H1 (cell line): Measurements from ENCODE around the gene BTBD16. TPM values are rescaled to one million over a fixed set of nuclear protein-coding genes. Genes with fewer than 3 reads are reported as not detected.

Source experiments
- CTCF ChIA-PET: fragments of 300-600 bp; sonication (Branson Sonifier 250); formaldehyde crosslinking; loops from one replicate; lab custom pipeline; 2021; ENCODE audit not compliant: partially characterized antibody; lab: Charles Lee
- POLR2A ChIA-PET: fragments of 300-600 bp; sonication (Branson Sonifier 250); formaldehyde crosslinking; loops from one replicate; lab custom pipeline; 2021; ENCODE audit warnings: inconsistent platforms; ENCODE audit not compliant: partially characterized antibody; lab: Charles Lee
- DNase-seq, 2 experiments: peaks; one replicate each; pipeline versions ENCODE4 v3.0.0 to v3.0.0-alpha.2; 2010 to 2022; ENCODE audit warnings: low spot score in 2 of 2, low read depth in 1 of 2, mixed read lengths in 1 of 2
- FAIRE-seq: peaks from 2 replicates; lab custom pipeline; 2011; peaks lifted over from hg19 to GRCh38; lab: Jason Lieb, UNC
- H2AFZ ChIP-seq: 2 replicates; pipeline ENCODE4 v1.8.1; 2012; ENCODE audit warnings: low read length, inconsistent platforms
- H2AK5ac ChIP-seq: 2 replicates; pipeline ENCODE4 v1.6.1; 2013; ENCODE audit warnings: low read depth, low read length
- H2BK120ac ChIP-seq: replicated peaks from 2 replicates; pipeline ENCODE3; 2013; ENCODE audit warnings: low read depth, low read length, inconsistent platforms
- H2BK12ac ChIP-seq: 2 replicates; pipeline ENCODE4 v1.6.1; 2013; ENCODE audit warnings: low read depth, low read length
- H2BK15ac ChIP-seq: 2 replicates; pipeline ENCODE4 v1.6.1; 2013; ENCODE audit warnings: low read length
- H2BK20ac ChIP-seq: 2 replicates; pipeline ENCODE4 v1.6.1; 2013; ENCODE audit warnings: low read length
- H2BK5ac ChIP-seq: 2 replicates; pipeline ENCODE4 v1.6.1; 2013; ENCODE audit warnings: low read depth, low read length
- H3K14ac ChIP-seq: 2 replicates; pipeline ENCODE4 v1.6.1; 2013; ENCODE audit warnings: inconsistent platforms; ENCODE audit not compliant: insufficient read length
- H3K18ac ChIP-seq: 2 replicates; pipeline ENCODE4 v1.6.1; 2013; ENCODE audit warnings: low read length; ENCODE audit errors: extremely low read depth
- H3K23ac ChIP-seq: 2 replicates; pipeline ENCODE4 v1.6.1; 2013; ENCODE audit warnings: inconsistent platforms; ENCODE audit not compliant: insufficient read length
- H3K23me2 ChIP-seq: 2 replicates; pipeline ENCODE4 v1.6.1; 2013; ENCODE audit warnings: low read depth, low read length
- H3K27ac ChIP-seq: 2 replicates; pipeline ENCODE4 v1.6.1; 2011; ENCODE audit warnings: low read depth, low read length, inconsistent platforms
- H3K27me3 ChIP-seq, 4 experiments: replicated peaks in 1 of 4; 1 replicate in 1 of 4; 2 replicates in 3 of 4; pipeline versions ENCODE4 v1.6.1 to v1.8.1; 2011 to 2013; ENCODE audit warnings: low read length in 3 of 4, mild to moderate bottlenecking in 3 of 4, inconsistent platforms in 2 of 4, mixed read lengths in 2 of 4, moderate library complexity in 1 of 4; ENCODE audit not compliant: control insufficient read depth in 3 of 4, insufficient read depth in 3 of 4; ENCODE audit errors: extremely low read depth in 1 of 4
- H3K36me3 ChIP-seq, 4 experiments: 2 replicates each; pipeline versions ENCODE4 v1.6.1 to v1.8.1; 2011 to 2013; ENCODE audit warnings: mild to moderate bottlenecking in 4 of 4, low read length in 3 of 4, moderate library complexity in 2 of 4, control low read depth in 1 of 4, inconsistent platforms in 1 of 4; ENCODE audit not compliant: insufficient read depth in 4 of 4, control insufficient read depth in 2 of 4
- H3K4ac ChIP-seq: replicated peaks from 2 replicates; pipeline ENCODE3; 2013; ENCODE audit warnings: low read length, low read depth, mixed read lengths, inconsistent platforms; ENCODE audit not compliant: insufficient read length
- H3K4me1 ChIP-seq, 4 experiments: replicated peaks in 1 of 4; 1 replicate in 1 of 4; 2 replicates in 3 of 4; pipeline versions ENCODE4 v1.6.1 to v1.8.1; 2011 to 2013; ENCODE audit warnings: low read length in 3 of 4, inconsistent platforms in 2 of 4, mixed read lengths in 1 of 4; ENCODE audit not compliant: insufficient read depth in 4 of 4, control insufficient read depth in 3 of 4
- H3K4me2 ChIP-seq, 2 experiments: 2 replicates each; pipeline versions ENCODE4 v1.6.1 to v1.8.1; 2011 to 2013; ENCODE audit warnings: low read depth in 2 of 2, low read length in 2 of 2, control low read depth in 1 of 2, inconsistent platforms in 1 of 2, mild to moderate bottlenecking in 1 of 2; ENCODE audit not compliant: insufficient read depth in 1 of 2
- H3K4me3 ChIP-seq, 4 experiments: fragments of 200-600, 300-600 bp in 1 of 4; sonication (generic), shearing (Covaris generic), sonication (Bioruptor Twin) in 1 of 4; 2 replicates each; pipeline versions ENCODE4 v1.5.1 to v1.8.1; 2011 to 2016; ENCODE audit warnings: low read length in 4 of 4, low read depth in 3 of 4, control low read depth in 2 of 4, inconsistent platforms in 2 of 4, mild to moderate bottlenecking in 2 of 4, mixed read lengths in 1 of 4, moderate library complexity in 1 of 4; ENCODE audit not compliant: insufficient read depth in 2 of 4; ENCODE audit errors: extremely low read depth in 1 of 4
- H3K56ac ChIP-seq: replicated peaks from 2 replicates; pipeline ENCODE3; 2013; ENCODE audit warnings: low read depth, mild to moderate bottlenecking, mixed read lengths, low read length, inconsistent platforms; ENCODE audit not compliant: insufficient read length
- H3K79me1 ChIP-seq: 2 replicates; pipeline ENCODE4 v1.6.1; 2013; ENCODE audit warnings: low read depth, low read length, control low read depth
- H3K79me2 ChIP-seq, 2 experiments: 2 replicates each; pipeline versions ENCODE4 v1.6.1 to v1.8.1; 2012 to 2013; ENCODE audit warnings: low read length in 2 of 2, mild to moderate bottlenecking in 2 of 2, inconsistent platforms in 1 of 2; ENCODE audit not compliant: insufficient read depth in 2 of 2, control insufficient read depth in 1 of 2
- H3K9ac ChIP-seq, 4 experiments: replicated peaks in 1 of 4; 1 replicate in 1 of 4; 2 replicates in 3 of 4; pipeline versions ENCODE4 v1.6.1 to v1.8.1; 2011 to 2013; ENCODE audit warnings: low read depth in 3 of 4, low read length in 3 of 4, control low read depth in 2 of 4, mild to moderate bottlenecking in 2 of 4, moderate library complexity in 2 of 4, inconsistent platforms in 1 of 4; ENCODE audit errors: extremely low read depth in 1 of 4
- H3K9me3 ChIP-seq, 2 experiments: 2 replicates each; pipeline versions ENCODE4 v1.6.1 to v1.8.1; 2012 to 2013; ENCODE audit warnings: mild to moderate bottlenecking in 2 of 2, moderate library complexity in 2 of 2, control low read depth in 1 of 2, inconsistent platforms in 1 of 2, low read depth in 1 of 2, low read length in 1 of 2, mixed read lengths in 1 of 2; ENCODE audit not compliant: insufficient read depth in 2 of 2
- H4K20me1 ChIP-seq, 2 experiments: replicated peaks in 1 of 2; 2 replicates each; pipeline versions ENCODE3 to v1.8.1; 2011 to 2013; ENCODE audit warnings: inconsistent platforms in 2 of 2, low read length in 2 of 2, mild to moderate bottlenecking in 1 of 2; ENCODE audit not compliant: insufficient read depth in 2 of 2, control insufficient read depth in 1 of 2
- H4K5ac ChIP-seq: 2 replicates; pipeline ENCODE4 v1.6.1; 2013; ENCODE audit warnings: low read length, low read depth, mixed read lengths, inconsistent platforms; ENCODE audit not compliant: insufficient read length
- H4K8ac ChIP-seq: 2 replicates; pipeline ENCODE4 v1.8.0; 2013; ENCODE audit warnings: mild to moderate bottlenecking, moderate library complexity, low read length, inconsistent platforms; ENCODE audit not compliant: insufficient read depth; ENCODE audit errors: extremely low read depth
- H4K91ac ChIP-seq: replicated peaks from 2 replicates; pipeline ENCODE3; 2013; ENCODE audit warnings: low read length, mixed read lengths, inconsistent platforms; ENCODE audit not compliant: insufficient read length
- CREB1 ChIP-seq: IDR thresholded peaks from 2 replicates; pipeline ENCODE4 v1.6.1; 2012; ENCODE audit warnings: inconsistent platforms
- POLR2A ChIP-seq, 2 experiments: IDR thresholded peaks; 1 replicate in 1 of 2; 2 replicates in 1 of 2; pipeline ENCODE4 v1.6.1; 2011; ENCODE audit warnings: low read depth in 2 of 2, low read length in 2 of 2, mild to moderate bottlenecking in 2 of 2; ENCODE audit errors: control extremely low read depth in 1 of 2
- WGBS, 2 experiments: shearing (Covaris generic) in 1 of 2; methylation state at CpG; one replicate each; pipeline versions ENCODE4 v1.1.6 to v1.1.7; 2013 to 2015; ENCODE audit warnings: low lambda C conversion rate in 2 of 2, mixed read lengths in 2 of 2, inconsistent platforms in 1 of 2, low coverage in 1 of 2, missing lambda C conversion rate in 1 of 2; ENCODE audit not compliant: insufficient replicate concordance in 2 of 2, insufficient coverage in 1 of 2, insufficient read length in 1 of 2; ENCODE audit errors: extremely low coverage in 1 of 2, missing lambda C conversion rate in 1 of 2; 5-methylcytosine and 5-hydroxymethylcytosine counted together
- polyA plus RNA-seq, 7 experiments: library from polyadenylated mRNA; depleted of rRNA in 3 of 7; stranded (reverse) in 5 of 7; unstranded in 2 of 7; fragments of >200 nt in 5 of 7; fragments of 200-250 nt in 2 of 7; gene quantifications; 1 replicate in 5 of 7; 2 replicates in 1 of 7; 4 replicates in 1 of 7; pipeline versions ENCODE4 v1.2.1 to v1.2.3, GENCODE V29; 2011 to 2013; ENCODE audit warnings: missing spikeins in 2 of 7, mixed read lengths in 2 of 7
- total RNA-seq: library from RNA; stranded (reverse); fragmentation: NEBNext Ultra II Directional; extraction: Animal tissue kit (Norgen Biotek cat#: 25700); gene quantifications from 2 replicates; pipeline ENCODE4 v1.2.1, GENCODE V29; 2021

Gene BTBD16
- total and polyA plus RNA-seq, 2 of the 8 experiments (the other 6 are each of a cell fraction or from before 2014, with no cell fraction given), result 0.05 TPM; not detected in 1

- H2BK5ac ChIP-seq, result no peak overlapping the region
- ChIA-PET CTCF (interaction anchor here (1.4 to 1.9 kb wide), 2 partner anchors 10 to 33 kb away, joined by 4 to 6 read pairs; no protein-coding TSS in a partner anchor), POLR2A (no interaction called here)
- no peaks in the 10 kb centered on the region for H3K27me3 ChIP-seq
- 98% methylated on average over 2 of the region's 2 CpGs; no CpG with 5 or more reads in 1 of the 2 experiments for WGBS, 2 experiments
- H4K91ac ChIP-seq, result no peak overlapping the region
- H2BK20ac ChIP-seq, result no peak overlapping the region
- no peak overlapping the region for H2BK12ac ChIP-seq
- H4K20me1 ChIP-seq, result peaks cover 4 to 7% of the 10 kb centered on the region in 2 experiments
- H3K4me3 ChIP-seq, result no peak overlapping the region
- no peak overlapping the region for H2AFZ ChIP-seq
- no peak overlapping the region for H2AK5ac ChIP-seq
- H3K4ac ChIP-seq, result no peak overlapping the region
- H3K36me3 ChIP-seq, result peaks cover 18 to 30% (median 29%) of the 10 kb centered on the region in 4 experiments
- H2BK120ac ChIP-seq, result no peak overlapping the region
- H3K14ac ChIP-seq, result no peak overlapping the region
- no peaks in the 10 kb centered on the region for H3K4me1 ChIP-seq
- H3K9me3 ChIP-seq, result no peaks in the 10 kb centered on the region
- H3K23me2 ChIP-seq, result no peaks in the 10 kb centered on the region
- H3K79me1 ChIP-seq, result no peaks in the 10 kb centered on the region; the same call in 1 of the 2 replicates
- H3K56ac ChIP-seq, result no peak overlapping the region
- H3K79me2 ChIP-seq, result no peaks in the 10 kb centered on the region
- DNase-seq (no peak), FAIRE-seq (no peak)
- no peak overlapping the region for H2BK15ac ChIP-seq
- H3K4me2 ChIP-seq, result no peak overlapping the region
- H3K23ac ChIP-seq, result no peak overlapping the region
- no peak overlapping the region for H4K5ac ChIP-seq
- no peak overlapping the region for H4K8ac ChIP-seq
- H3K18ac ChIP-seq, result no peak overlapping the region
- H3K9ac ChIP-seq, result no peak overlapping the region
- no peak overlapping the region for H3K27ac ChIP-seq
- TF ChIP-seq CREB1 (no peak), POLR2A (IDR thresholded peaks at IDR 0.05; ENCODE audit: control extremely low read depth in 1 of 2, low read depth in 2 of 2, low read length in 2 of 2) (no peak)
These were observed 36.7 kb upstream of the BTBD16 start for GRCh38 chr10:122234416-122234815.
